Endothelial cell of umbilical vein (primary cell): ENCODE data around the gene VTI1A. TPM values are rescaled to one million over a fixed set of nuclear protein-coding genes. Genes with fewer than 3 reads are reported as not detected.

Experiments
- BruUV-seq: library from RNA; stranded (reverse); fragments of 400-500 nt; replicated peaks from 2 replicates; lab custom pipeline; 2021; lab: Mats Ljungman, UMichigan
- CTCF ChIA-PET: fragments of 300-600, 350-600 bp; sonication (Branson Sonifier 250); formaldehyde crosslinking; loops from one replicate; lab custom pipeline; 2021; ENCODE audit warnings: antibody characterized with exemption, inconsistent platforms; lab: Charles Lee
- POLR2A ChIA-PET: fragments of 300-600, 350-600 bp; sonication (Branson Sonifier 250); formaldehyde crosslinking; loops from one replicate; lab custom pipeline; 2021; ENCODE audit warnings: antibody characterized with exemption, inconsistent platforms; lab: Charles Lee
- DNase-seq: peaks from one replicate; pipeline ENCODE4 v3.0.0-alpha.2; 2011; ENCODE audit warnings: low read depth, low spot score
- FAIRE-seq: peaks from 2 replicates; lab custom pipeline; 2011; peaks lifted over from hg19 to GRCh38; lab: Jason Lieb, UNC
- H2AFZ ChIP-seq: 2 replicates; pipeline ENCODE4 v1.6.0; 2012; ENCODE audit warnings: low read depth, low read length, control low read depth, inconsistent platforms
- H3K27ac ChIP-seq: 2 replicates; pipeline ENCODE4 v1.5.1; 2011; ENCODE audit warnings: low read depth, mild to moderate bottlenecking, control low read depth, low read length, moderate library complexity; ENCODE audit not compliant: insufficient read depth
- H3K27me3 ChIP-seq, 2 experiments: 2 replicates each; pipeline versions ENCODE4 v1.6.0 to v1.6.1; 2011; ENCODE audit warnings: low read length in 2 of 2, mixed read lengths in 1 of 2; ENCODE audit not compliant: control insufficient read depth in 2 of 2, insufficient read depth in 2 of 2
- H3K36me3 ChIP-seq, 2 experiments: 2 replicates in 1 of 2; 3 replicates in 1 of 2; pipeline ENCODE4 v1.5.1; 2011; ENCODE audit warnings: low read length in 2 of 2, mild to moderate bottlenecking in 1 of 2, moderate library complexity in 1 of 2; ENCODE audit not compliant: control insufficient read depth in 2 of 2, insufficient read depth in 2 of 2; ENCODE audit errors: extremely low read depth in 1 of 2
- H3K4me1 ChIP-seq: 3 replicates; pipeline ENCODE4 v1.5.1; 2011; ENCODE audit warnings: mild to moderate bottlenecking, low read length; ENCODE audit not compliant: control insufficient read depth, insufficient read depth; ENCODE audit errors: extremely low read depth
- H3K4me2 ChIP-seq: 2 replicates; pipeline ENCODE4 v1.6.1; 2011; ENCODE audit warnings: low read length, control low read depth, mixed read lengths; ENCODE audit not compliant: insufficient read depth
- H3K4me3 ChIP-seq, 3 experiments: fragments of 200-600 bp in 1 of 3; sonication (generic), shearing (Covaris generic) in 1 of 3; replicated peaks in 1 of 3; 2 replicates each; pipeline ENCODE4 v1.5.1; 2011 to 2016; ENCODE audit warnings: control low read depth in 3 of 3, low read length in 3 of 3, mild to moderate bottlenecking in 2 of 3, inconsistent platforms in 1 of 3, low read depth in 1 of 3, moderate library complexity in 1 of 3; ENCODE audit not compliant: insufficient read depth in 1 of 3
- H3K79me2 ChIP-seq: 2 replicates; pipeline ENCODE4 v1.6.0; 2012; ENCODE audit warnings: low read length, inconsistent platforms; ENCODE audit not compliant: control insufficient read depth, insufficient read depth
- H3K9ac ChIP-seq: replicated peaks from 2 replicates; pipeline ENCODE3; 2011; ENCODE audit warnings: low read length, control low read depth; ENCODE audit not compliant: insufficient read depth; ENCODE audit errors: extremely low read depth
- H3K9me1 ChIP-seq: replicated peaks from 3 replicates; pipeline ENCODE4 v1.6.0; 2011; ENCODE audit warnings: mild to moderate bottlenecking, low read length; ENCODE audit not compliant: control insufficient read depth, insufficient read depth; ENCODE audit errors: extremely low read depth
- H3K9me3 ChIP-seq: replicated peaks from 2 replicates; pipeline ENCODE4 v1.5.1; 2012; ENCODE audit warnings: low read length, inconsistent platforms; ENCODE audit not compliant: control insufficient read depth, insufficient read depth
- H4K20me1 ChIP-seq: replicated peaks from 2 replicates; pipeline ENCODE3; 2011; ENCODE audit warnings: mild to moderate bottlenecking, low read length; ENCODE audit not compliant: control insufficient read depth, insufficient read depth; ENCODE audit errors: extremely low read depth
- CTCF ChIP-seq, 2 donors: IDR thresholded peaks; 1 replicate in 1 of 2; 2 replicates in 1 of 2; pipeline ENCODE4 v1.5.1; 2011; ENCODE audit warnings: low read length in 2 of 2, mild to moderate bottlenecking in 2 of 2, moderate library complexity in 2 of 2, control low read depth in 1 of 2, inconsistent platforms in 1 of 2, low read depth in 1 of 2; ENCODE audit not compliant: insufficient read depth in 1 of 2; ENCODE audit errors: extremely low read depth in 1 of 2
- EZH2 ChIP-seq: IDR thresholded peaks from 2 replicates; pipeline ENCODE4 v1.6.1; 2012; ENCODE audit warnings: borderline replicate concordance, low read depth, mild to moderate bottlenecking, moderate library complexity, low read length, inconsistent platforms; ENCODE audit not compliant: severe bottlenecking
- FOS ChIP-seq: IDR thresholded peaks from 2 replicates; pipeline ENCODE4 v1.6.1; 2011; ENCODE audit warnings: mild to moderate bottlenecking, low read length, moderate library complexity, borderline replicate concordance; ENCODE audit not compliant: insufficient read depth
- GATA2 ChIP-seq: IDR thresholded peaks from 2 replicates; pipeline ENCODE4 v1.7.0; 2011; ENCODE audit warnings: low read depth, mild to moderate bottlenecking, moderate library complexity, mixed read lengths, low read length; ENCODE audit not compliant: insufficient read length, insufficient read depth
- JUN ChIP-seq: IDR thresholded peaks from 2 replicates; pipeline ENCODE4 v1.6.1; 2011; ENCODE audit warnings: borderline replicate concordance, low read depth; ENCODE audit not compliant: insufficient read length, insufficient read depth
- MAX ChIP-seq: IDR thresholded peaks from 2 replicates; pipeline ENCODE4 v1.6.1; 2011; ENCODE audit not compliant: insufficient read depth, insufficient read length
- MYC ChIP-seq: IDR thresholded peaks from one replicate; pipeline ENCODE4 v1.6.1; 2011; ENCODE audit warnings: mild to moderate bottlenecking, low read depth, low read length
- POLR2A ChIP-seq: IDR thresholded peaks from 2 replicates; pipeline ENCODE4 v1.6.1; 2012; ENCODE audit warnings: low read depth, mild to moderate bottlenecking, control low read depth, low read length
- POLR2AphosphoS5 ChIP-seq: IDR thresholded peaks from 2 replicates; pipeline ENCODE4 v1.6.1; 2012; ENCODE audit warnings: low read depth, mild to moderate bottlenecking, control low read depth, low read length, moderate library complexity; ENCODE audit not compliant: insufficient read depth
- dilution Hi-C: fragments of 300-500 bp; cut with MboI; formaldehyde crosslinking; loops from one replicate; pipeline ENCODE4 v1.15.0; 2019; ENCODE audit warnings: low sequenced_read_pairs; ENCODE audit not compliant: extremely low pct_ligation_motif_present
- intact Hi-C: fragments of 100-400 bp; cut with micrococcal nuclease; formaldehyde crosslinking; loops from one replicate; pipeline ENCODE4 v1.10.0; 2022
- polyA plus RNA-seq, 4 experiments: library from polyadenylated mRNA; depleted of rRNA in 3 of 4; stranded (reverse) in 3 of 4; unstranded in 1 of 4; fragments of >200 nt; gene quantifications; 2 replicates each; pipeline versions ENCODE4 v1.2.1 to v1.2.3, GENCODE V29; 2011 to 2012; ENCODE audit warnings: missing spikeins in 1 of 4
- total RNA-seq: library from RNA; stranded (reverse); gene quantifications from 2 replicates; pipeline ENCODE4 v1.2.3, GENCODE V29; 2021

Gene VTI1A
- total and polyA plus RNA-seq, 2 donors (not counting 3 experiments of a cell fraction or from before 2014, with no cell fraction given): 10.8 to 35.6 TPM

- H3K4me3 ChIP-seq: no peak overlapping the region
- no peaks in the 10 kb centered on the region for H4K20me1 ChIP-seq
- ChIA-PET CTCF (no interaction called here), POLR2A (no interaction called here)
- no peak overlapping the region for H3K9ac ChIP-seq
- H3K27me3 ChIP-seq: no peaks in the 10 kb centered on the region
- no peaks in the 10 kb centered on the region for H3K9me3 ChIP-seq
- no peak overlapping the region for H3K27ac ChIP-seq
- no peak for DNase-seq
- no peaks in the 10 kb centered on the region for H3K79me2 ChIP-seq
- no peak for TF ChIP-seq CTCF (IDR thresholded peaks at IDR 0.05; ENCODE audit: extremely low read depth in 1 of 2, insufficient read depth in 1 of 2, low read depth in 1 of 2, low read length in 2 of 2)
- TF ChIP-seq POLR2AphosphoS5: no peak
- no peak for TF ChIP-seq FOS
- no peak for TF ChIP-seq MYC
- no peak for TF ChIP-seq GATA2
- no peak for TF ChIP-seq MAX
- TF ChIP-seq EZH2: no peak
- no peak for TF ChIP-seq JUN
- TF ChIP-seq POLR2A: no peak
- dilution Hi-C loops (no loop called here), intact Hi-C loops (loop anchor here (10.0 kb wide), 1 partner anchor 568 kb away; no protein-coding TSS in a partner anchor)
- H2AFZ ChIP-seq: no peak overlapping the region
- no TSS peak for BruUV-seq
- no peaks in the 10 kb centered on the region for H3K36me3 ChIP-seq
- peaks cover 13% of the 10 kb centered on the region for H3K4me1 ChIP-seq
- no peaks in the 10 kb centered on the region for H3K9me1 ChIP-seq
- no peak overlapping the region for H3K4me2 ChIP-seq
- FAIRE-seq: no peak
Observed at GRCh38 chr10:112816891-112817290, 369.9 kb downstream of the VTI1A start.
